Myocyte (in vitro differentiated cells): ENCODE measurements around the gene POMT1. TPM values are rescaled to one million over a fixed set of nuclear protein-coding genes. Genes with fewer than 3 reads are reported as not detected.

Experiments used
- DNase-seq: peaks from one replicate; pipeline ENCODE4 v3.0.0-alpha.2; 2012; ENCODE audit warnings: low read depth
- total RNA-seq: library from RNA; depleted of rRNA; stranded (reverse); fragments of >200 nt; gene quantifications from 2 replicates; pipeline ENCODE4 v1.2.3, GENCODE V29; 2014

The POMT1 gene
- total RNA-seq, 1 donor from 2014 or later, result 39.0 TPM

DNA sequence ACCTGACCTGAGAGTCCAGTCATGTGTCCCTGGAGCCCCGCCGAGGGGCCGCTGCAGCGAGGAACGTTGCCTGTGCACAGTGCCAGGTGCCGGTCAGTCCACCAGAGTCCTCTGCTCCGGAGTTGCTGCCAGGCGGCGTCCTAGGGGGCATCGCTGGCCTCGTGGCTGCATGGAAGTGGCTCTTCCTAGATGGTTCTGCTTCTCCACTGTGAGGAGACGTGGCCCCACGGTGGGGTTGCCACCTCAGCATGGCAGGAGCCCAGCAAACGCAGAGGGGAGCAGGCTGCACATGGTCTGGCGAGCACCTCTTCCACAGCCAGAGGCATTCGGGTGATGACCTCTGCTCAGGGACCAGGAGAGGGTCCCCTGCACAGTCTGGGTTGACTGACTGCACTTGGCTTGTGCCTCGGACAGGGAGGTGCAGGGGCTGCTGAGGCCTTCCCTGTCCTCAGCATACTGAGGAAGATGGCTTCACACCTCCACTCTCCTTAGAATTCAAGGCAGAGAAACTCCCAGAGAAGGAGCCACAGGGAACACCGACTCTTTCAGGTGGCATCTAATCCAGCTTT, 25.9 kb upstream of the POMT1 start:
- DNase-seq, result no peak

DNA sequence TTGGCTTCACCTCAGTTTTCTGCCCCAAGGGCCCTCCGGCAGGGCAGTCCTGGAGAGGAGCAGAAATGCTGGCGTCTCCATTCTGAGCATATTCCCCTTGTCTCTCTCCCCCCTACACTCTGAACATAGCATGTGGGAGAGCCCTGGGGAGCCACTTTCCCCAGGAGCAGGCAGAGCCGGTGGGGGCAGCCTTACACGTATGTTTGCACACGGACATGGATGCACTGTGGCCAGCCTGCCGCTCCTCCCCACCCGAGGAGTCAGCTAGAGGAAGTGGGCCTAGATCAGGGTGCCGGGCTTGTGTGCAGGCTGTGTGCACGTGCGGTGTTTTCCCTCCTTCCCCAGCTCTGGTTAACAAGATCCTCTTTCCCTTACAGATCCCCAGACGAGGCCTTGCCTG, 25.4 kb upstream of the POMT1 start:
- no peak for DNase-seq

DNA sequence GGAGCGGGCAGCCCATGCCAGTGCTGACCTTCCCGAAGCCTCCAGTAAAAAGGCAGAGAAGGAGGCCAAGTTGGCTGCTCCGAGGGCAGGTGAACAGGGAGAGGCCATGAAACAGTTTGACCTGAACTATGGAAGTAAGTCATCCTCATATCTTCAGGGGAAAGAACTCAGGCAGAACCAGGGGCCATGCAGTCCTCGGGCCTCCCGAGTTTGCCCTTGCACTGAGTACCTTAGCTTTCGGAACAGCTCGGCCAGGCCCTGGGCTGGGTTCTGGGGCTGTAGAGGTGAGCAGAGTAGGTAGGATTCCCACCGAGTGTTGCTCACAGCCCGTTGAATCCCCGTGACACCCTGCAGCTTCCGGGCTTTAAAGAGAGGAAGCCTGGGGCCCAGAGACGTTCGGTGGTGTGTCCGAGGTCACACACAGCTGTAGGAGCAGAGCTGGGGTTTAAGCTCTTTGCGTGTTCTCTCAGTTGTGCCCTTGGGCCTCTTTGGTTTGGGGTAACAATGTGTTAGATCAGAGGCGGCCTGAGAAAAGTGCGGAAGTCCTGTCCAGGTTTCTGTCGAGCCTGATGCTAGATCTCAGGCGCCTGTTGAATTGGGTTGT, 24.8 kb upstream of the POMT1 start:
- DNase-seq, result no peak

DNA sequence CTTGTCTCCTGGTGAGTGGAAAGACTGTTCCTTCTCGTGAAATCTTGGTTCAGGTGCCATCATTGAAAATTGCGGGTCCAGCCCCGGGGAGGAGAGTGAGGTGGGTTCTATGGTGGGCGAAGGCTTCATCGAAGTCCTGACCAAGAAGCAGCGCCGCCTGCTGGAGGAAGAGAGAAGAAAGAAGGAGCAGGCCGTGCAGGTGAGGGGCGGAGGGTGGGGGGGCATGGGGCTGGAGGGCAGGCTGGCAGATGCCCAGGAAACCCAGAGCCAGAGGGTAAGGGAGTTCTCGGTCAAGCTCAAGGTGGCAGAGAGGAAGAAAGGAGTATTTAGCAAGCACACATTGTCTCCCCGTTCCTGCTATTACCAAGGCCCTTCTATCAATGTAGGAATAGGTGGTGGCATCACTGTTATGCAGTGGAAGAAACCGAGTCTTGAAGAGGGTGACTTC, 24.3 kb upstream of the POMT1 start:
- DNase-seq, result peak; percentile 37

DNA sequence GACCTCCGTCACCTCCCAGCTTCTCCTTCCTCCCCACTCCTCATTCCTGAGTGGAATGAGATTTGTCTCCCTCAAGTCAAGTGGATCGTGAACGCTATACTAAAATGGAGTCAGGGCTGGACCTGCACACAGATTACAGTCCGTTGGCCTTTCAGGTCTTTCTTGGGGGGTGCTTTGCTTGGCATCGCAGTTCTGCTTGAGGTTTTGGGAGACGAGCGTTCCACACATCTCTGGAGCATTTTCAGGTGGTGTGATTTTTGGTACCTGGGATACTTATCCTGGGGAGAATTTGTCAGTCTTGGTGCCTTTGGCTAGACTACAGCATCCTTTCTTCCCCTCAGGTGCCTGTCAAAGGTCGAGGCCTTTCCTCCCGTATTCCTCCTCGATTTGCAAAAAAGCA, 23.8 kb upstream of the POMT1 start:
- no peak for DNase-seq

DNA sequence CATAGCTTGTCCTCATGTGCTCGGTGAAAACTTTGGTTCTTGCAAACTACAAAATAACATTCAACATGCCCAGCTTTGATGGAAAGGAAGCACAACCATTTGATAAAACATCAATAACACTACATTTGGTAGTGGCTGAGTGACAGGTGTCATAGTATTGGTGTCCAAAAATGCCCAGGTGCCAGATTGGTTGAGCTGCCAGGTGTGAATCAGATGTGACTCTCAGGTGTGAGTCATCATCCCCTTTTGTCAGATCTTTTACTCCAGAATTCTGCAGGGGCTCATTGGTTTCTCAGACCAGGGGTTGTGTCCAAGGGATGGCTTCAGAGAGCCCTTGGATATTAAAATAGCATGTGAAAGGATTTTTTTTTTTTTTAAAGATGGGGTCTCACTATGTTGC, 22.5 kb upstream of the POMT1 start:
- DNase-seq, result no peak

DNA sequence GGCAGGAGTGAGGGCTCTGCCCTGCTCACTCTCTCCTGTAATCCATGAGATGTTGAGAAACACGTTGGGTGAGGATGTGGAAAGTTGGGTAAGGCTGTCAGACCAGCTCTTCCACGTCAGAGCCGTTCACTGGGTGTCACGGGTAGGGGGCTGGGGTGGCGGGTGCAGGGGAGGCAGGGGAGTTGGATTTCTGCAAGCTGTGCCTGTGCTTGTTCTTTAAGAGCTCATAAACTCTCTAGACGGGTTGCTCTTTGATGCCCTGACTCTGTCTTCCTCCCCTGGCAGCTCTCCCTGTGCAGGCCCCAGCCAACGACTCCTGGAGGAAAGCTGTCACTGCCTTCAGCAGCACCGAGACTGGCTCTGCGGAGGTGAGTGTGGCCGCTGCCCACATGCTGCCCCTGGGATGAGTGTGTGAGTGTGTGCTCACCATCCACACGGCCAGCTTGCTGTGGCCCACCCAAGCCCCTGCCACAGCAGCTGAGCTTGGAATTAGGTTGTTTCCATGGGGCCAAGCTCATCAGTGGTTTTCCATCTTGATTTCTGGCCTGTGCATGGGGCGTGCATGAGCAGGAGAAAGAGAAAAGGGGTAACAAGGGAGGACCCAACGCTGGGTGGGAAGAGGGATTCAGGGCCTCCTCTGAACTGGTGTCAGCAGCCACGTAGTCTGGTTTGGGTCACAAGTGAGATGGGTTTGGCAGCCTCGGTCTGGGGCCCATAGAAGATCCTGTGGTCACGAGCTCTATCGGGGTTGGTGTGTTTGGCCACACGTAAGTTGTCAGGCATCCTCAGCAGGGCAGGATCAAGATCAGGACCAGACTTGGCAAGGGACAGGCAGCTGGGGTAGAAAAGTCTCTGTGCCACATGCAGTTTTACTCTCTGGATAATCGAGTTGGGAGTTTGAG, 21.0 kb upstream of the POMT1 start:
- DNase-seq, result peak; percentile 22

DNA sequence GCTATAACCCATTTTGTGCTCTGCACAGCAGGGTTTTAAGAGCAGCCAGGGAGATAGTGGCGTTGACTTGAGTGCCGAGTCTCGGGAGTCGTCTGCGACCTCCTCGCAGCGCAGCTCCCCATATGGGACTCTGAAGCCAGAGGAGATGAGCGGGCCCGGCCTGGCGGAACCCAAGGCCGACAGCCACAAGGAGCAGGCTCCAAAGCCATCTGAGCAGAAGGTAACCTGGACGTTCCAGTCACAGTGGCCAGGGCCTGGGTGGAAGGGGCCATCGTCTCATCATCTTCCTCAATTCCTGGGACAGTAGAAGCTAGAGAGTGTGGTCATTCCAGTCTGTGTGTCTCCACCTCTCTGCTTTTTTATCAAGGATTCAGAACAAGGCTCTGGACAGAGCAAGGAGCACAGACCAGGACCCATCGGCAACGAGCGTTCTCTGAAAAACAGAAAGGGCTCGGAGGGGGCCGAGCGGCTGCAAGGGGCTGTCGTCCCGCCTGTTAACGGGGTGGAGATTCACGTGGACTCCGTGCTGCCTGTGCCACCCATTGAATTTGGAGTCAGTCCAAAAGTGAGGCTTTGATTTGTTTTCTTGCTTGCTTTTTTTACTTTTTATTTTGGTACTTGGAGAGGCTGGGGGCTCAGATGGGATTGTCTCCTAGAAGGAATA, 20.2 kb upstream of the POMT1 start:
- DNase-seq, result no peak

DNA sequence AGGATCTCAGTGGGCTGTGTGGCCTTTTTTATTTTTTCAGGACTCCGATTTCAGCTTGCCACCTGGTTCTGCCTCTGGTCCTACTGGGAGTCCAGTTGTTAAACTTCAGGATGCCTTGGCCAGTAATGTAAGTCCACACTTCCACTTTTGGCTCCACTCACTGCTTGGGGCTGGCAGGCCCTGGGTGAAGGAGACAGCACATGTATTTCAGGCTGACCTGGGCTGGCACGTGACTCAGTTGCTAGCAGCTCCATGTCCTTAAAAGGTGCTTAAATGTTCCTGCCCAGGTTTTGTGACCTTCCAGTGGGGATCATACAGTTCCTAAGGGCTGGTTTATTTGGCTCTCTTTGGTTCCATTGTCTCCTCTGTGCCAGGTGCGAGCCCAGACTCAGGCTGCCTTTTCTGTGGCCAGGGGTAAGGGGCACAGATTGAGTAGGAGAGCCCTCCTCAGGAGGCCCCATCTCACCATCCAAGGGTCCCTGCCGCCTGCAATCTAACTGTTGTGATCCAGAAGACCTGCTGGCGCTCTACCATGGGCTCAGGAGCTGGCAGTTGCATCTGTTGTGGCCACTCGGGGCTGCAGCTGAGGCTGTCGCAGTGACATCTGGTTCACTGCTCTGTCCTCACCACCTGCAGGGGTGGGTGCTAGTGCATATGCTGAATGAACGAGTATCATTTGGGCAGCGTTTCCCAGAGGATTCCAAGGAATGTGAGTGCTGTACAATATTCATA, 19.2 kb upstream of the POMT1 start:
- peak; percentile 21 for DNase-seq

DNA sequence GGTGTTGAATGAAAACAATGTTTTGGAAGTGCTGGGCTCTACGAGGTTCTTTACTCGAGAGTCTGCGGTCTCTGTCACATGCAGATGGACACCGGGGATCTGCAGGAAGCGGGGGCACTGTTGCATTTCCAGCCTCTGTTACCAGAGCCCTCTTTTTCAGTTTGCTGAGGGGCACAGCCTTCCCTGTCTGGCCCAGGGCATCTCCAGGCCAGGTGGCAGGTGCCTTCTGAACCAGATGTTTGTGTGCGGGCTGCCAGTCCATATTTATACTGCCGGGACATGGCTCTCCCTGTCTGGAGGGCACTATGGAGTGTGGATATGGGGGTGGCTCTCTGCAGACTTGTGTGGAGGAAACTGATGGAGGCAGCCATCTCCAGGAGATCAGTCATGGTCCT, 18.7 kb upstream of the POMT1 start:
- no peak for DNase-seq

DNA sequence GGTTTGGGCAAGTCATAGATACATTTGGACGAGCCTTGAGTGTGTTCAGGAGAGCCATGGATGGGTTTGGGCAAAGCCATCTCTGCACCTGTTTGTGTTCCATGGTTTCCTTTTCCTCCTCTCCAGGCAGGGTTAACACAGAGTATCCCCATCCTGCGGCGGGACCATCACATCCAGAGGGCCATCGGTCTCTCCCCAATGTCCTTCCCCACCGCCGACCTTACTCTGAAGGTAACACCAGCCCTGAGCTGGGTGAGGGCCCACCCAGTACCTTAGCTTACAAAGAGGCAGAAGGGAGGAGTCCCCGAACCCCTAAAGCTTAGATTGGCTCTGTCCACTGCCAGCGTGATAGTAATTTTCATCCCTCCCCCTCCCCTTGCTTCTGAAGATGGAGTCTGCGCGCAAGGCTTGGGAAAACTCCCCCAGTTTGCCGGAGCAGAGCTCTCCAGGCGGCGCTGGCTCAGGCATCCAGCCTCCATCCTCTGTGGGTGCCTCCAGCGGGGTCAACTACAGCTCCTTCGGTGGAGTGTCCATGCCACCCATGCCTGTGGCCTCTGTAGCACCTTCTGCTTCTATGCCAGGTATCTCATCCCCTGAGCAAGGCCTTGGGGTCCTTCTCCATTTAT, 18.0 kb upstream of the POMT1 start:
- DNase-seq, result no peak

DNA sequence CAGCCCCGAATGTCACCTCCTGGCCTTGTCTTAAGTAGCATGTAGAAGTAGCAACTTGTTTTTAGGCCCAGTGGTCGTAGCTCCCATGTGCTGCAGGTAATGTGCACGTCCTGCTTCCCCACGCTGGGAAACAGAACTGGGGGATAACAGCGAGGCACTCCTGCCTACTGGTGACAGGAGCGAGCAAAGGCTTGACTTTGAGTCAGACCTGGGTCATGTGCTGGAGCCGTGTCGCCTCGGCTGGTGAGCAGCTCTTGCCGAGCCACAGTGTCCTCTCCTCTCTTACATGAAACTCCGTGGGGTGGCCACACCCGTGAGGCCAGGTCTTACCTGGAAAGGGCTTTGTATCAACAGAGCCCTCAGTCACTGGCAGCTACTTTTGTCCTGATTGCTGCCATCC, 17.5 kb upstream of the POMT1 start:
- no peak for DNase-seq

DNA sequence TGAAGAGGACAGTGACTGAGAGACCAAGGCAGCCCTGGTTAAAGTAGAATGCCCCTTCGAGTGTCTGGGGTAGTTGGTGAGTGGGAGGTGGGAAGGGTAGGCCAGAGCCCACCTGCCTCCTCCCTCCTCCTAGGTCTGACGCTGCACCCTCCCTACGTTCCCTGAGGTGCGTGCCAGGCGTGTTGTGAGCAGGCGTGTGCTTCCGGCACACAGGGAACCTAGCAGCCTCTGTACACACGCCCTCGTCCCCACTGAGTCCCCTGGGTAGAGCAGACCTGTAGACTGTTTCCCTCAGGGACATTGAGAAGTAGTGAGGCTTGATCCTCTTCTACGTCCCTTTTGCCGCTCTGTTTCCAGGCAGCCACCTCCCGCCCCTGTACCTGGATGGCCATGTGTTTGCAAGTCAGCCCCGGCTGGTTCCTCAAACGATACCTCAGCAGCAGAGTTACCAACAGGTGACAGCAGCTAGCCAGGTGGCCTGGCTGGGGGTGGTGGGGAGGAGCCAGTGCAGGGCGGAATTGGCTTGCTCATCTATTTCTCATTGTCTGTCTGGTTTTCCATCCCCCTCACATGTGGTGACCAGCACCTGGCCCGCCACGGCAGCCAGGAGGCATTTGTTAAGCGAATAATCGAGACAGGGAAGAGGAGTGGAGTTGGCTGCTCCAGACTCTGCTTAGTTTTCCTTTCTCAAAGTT, 16.8 kb upstream of the POMT1 start:
- DNase-seq, result no peak

DNA sequence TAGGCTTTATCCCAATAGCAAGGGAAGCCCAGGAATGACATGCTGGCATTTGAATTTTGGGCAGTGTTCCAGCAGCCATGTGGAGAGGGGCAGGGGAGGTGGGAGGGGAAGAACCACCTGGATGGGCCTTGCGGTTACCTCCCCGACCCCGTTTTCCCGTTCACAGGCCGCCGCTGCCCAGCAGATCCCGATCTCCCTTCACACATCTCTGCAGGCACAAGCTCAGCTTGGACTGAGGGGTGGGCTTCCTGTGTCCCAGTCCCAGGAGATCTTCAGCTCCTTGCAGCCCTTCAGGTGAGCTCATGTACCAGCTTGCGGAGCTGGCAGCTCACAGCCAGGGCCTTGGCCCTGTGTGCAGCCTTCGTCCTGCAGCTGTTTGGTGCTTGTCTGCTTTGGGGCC, 15.7 kb upstream of the POMT1 start:
- DNase-seq, result no peak

DNA sequence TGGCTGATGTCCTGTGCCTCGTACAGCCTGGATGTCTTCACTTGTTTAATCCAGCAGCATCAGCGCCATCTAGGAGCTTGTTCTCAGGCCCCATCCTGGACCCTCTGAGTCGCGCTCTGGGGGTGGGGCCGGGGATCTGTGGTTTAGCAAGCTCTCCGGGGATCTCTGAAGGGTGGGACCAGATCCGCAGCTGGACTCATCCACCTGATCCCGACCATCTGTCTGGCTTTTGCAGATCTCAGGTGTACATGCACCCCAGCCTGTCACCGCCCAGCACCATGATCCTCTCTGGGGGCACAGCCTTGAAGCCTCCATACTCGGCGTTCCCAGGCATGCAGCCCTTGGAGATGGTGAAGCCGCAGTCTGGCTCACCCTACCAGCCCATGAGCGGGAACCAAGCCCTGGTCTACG, 15.1 kb upstream of the POMT1 start:
- peak; percentile 26 for DNase-seq

DNA sequence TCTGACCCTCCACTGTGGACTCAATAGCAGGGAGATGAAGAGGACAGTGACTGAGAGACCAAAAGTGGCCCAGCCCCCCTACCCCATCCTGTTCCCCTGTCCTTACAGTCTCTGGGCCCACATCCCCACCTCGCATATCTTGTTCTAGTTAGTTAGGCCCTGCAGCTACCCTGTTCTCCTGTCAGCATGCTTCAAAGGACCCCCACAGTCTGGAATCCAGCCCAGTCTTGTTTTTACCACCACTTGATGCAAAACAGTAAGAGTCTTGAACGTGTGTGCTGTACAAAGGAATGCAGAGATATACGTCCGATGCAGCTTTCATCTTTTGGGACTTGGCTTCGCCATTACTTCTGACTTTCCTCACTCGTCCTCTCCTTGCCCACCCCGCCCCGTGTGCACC, 12.2 kb upstream of the POMT1 start:
- no peak for DNase-seq

DNA sequence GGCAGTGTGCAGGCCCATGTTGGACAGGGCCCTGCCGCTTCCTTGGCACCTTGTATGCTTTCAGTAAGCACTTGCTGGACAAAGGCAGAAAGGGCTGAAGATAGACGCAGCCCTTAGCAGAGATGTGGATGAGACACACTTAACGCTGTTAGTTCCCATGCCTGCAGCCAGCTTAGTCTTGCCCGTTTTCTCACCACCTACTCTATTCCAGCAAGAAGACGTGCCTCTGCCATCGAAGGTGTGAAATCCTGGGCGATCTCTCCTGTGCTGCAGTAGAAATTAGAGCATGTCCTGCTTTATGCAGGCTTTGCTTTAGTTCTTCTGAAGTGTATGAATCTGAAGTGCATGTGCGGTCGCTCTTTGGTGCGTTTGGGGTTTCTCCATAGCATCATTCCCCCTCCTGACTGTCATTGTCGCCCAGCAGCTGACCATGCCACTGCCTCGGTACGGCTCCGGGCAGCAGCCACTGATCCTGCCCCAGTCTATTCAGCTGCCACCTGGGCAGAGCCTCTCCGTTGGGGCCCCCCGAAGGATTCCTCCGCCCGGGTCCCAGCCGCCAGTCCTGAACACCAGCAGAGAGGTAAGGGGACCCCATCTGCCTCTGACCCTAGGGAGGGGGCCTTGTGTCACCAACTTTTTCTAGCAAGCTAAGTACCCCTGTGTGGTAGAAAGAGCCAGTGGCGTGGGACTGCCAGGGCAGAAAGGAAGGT, 11.6 kb upstream of the POMT1 start:
- DNase-seq, result no peak

DNA sequence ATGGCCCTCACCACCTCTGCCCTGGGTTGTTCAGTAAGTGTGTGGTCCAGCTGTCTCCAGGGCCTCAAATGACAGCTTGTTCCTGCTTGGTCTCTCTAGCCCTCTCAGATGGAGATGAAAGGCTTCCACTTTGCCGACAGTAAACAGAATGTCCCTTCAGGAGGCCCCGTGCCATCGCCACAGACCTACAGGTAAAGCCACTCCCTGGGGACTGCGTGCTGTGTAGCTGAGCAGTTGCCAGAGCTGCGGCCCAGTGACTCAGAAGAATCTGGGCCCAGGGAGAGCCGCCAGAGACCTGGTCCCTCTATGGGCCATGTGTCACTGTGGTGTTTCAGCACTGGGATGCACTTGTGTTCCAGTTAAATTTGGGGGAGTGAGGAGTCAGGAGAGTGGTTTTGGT, 10.6 kb upstream of the POMT1 start:
- DNase-seq, result peak; percentile 31

DNA sequence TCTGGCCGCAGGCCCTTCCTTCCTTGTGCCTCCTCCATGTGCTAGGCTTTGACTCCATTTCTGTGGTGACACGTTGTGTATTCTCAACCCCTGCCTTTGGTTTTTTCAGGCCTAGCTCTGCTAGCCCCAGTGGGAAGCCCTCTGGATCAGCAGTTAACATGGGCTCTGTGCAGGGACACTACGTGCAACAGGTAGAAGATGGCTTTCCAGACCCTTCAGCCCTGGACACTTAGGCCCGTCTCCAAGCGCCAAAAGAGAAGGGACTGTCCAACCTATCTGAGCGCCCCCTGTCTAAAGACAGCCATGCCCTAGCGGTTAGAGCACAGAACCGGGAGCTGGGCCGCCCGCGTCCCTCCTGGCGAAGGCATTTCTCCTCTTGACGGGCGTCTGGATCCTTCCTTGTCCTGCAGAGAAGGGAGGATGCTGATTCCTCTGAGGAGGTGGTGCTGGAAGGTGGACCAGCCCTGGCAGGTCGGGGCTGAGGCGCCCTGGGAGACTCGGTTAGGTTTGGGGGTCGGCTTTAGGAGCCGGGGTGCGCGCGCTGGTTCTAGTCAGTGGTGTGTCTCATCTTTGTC, 8.3 kb upstream of the POMT1 start:
- DNase-seq, result no peak
